Fibroblast of lung (primary cell): Measurements from ENCODE around the gene MLXIP.

ENCODE experiments used
- CTCF ChIP-seq, 2 donors: IDR thresholded peaks in 1 of 2; conservative IDR thresholded peaks in 1 of 2; 1 replicate in 1 of 2; 2 replicates in 1 of 2; pipeline ENCODE4 v1.5.1; 2011 to 2012; ENCODE audit warnings: low read length in 2 of 2, control low read depth in 1 of 2, inconsistent platforms in 1 of 2, low read depth in 1 of 2, mild to moderate bottlenecking in 1 of 2
- EZH2 ChIP-seq: IDR thresholded peaks from 2 replicates; pipeline ENCODE4 v1.5.1; 2012; ENCODE audit warnings: low read length, control low read depth, mild to moderate bottlenecking; ENCODE audit errors: missing control alignments

- TF ChIP-seq CTCF (conservative IDR thresholded peaks at IDR 0.05 in 1 of 2, IDR thresholded peaks at IDR 0.05 in 1 of 2; ENCODE audit: low read depth in 1 of 2, low read length in 2 of 2) (no peak), EZH2 (no peak)
Observed at GRCh38 chr12:122117979-122118378, 39.4 kb downstream of the MLXIP start.
